ACC112 (cell line): Measurements from ENCODE around the gene PRKAR1A.

Source experiments
- H2AFZ ChIP-seq: fragments of 200-600 bp; sonication (generic); one replicate; pipeline ENCODE4 v1.6.0; 2017; ENCODE audit warnings: antibody characterized with exemption, low read length; ENCODE audit not compliant: unreplicated experiment
- H3K27ac ChIP-seq: fragments of 200-600 bp; sonication (generic); 2 replicates; pipeline ENCODE4 v1.5.1; 2014; ENCODE audit warnings: low read depth, mild to moderate bottlenecking, antibody characterized with exemption, low read length, moderate library complexity
- H3K27me3 ChIP-seq: fragments of 200-600 bp; sonication (generic); 2 replicates; pipeline ENCODE4 v1.6.1; 2014; ENCODE audit warnings: mild to moderate bottlenecking, antibody characterized with exemption, low read length, moderate library complexity, mixed read lengths; ENCODE audit not compliant: insufficient read depth
- H3K36me3 ChIP-seq: fragments of 200-600 bp; sonication (generic); 2 replicates; pipeline ENCODE4 v1.6.1; 2016; ENCODE audit warnings: mild to moderate bottlenecking, antibody characterized with exemption, low read length, moderate library complexity, mixed read lengths; ENCODE audit not compliant: insufficient read depth
- H3K4me1 ChIP-seq: fragments of 200-600 bp; sonication (generic); one replicate; pipeline ENCODE4 v1.6.1; 2016; ENCODE audit warnings: low read length, mixed read lengths; ENCODE audit not compliant: insufficient read depth, unreplicated experiment, control insufficient read depth
- H3K4me3 ChIP-seq: fragments of 200-600 bp; sonication (generic); 2 replicates; pipeline ENCODE4 v1.5.1; 2014; ENCODE audit warnings: mild to moderate bottlenecking, low read depth, low read length
- H3K79me2 ChIP-seq: fragments of 200-600 bp; sonication (generic); one replicate; pipeline ENCODE4 v1.6.0; 2016; ENCODE audit warnings: low read length; ENCODE audit not compliant: control insufficient read depth, unreplicated experiment, insufficient read depth

PRKAR1A gene

GRCh38 chr17:68512247-68512959 lies at the start of gene PRKAR1A:
TSS of gene PRKAR1A (plus strand) at chr17:68512430. CDS start at chr17:68515400, 2,970 bp downstream.
- Histone ChIP-seq H3K27me3 (no peaks in the 10 kb centered on the region), H3K4me1 (peaks cover 39% of the 10 kb centered on the region), H3K4me3 (peak within 1 kb of the TSS; percentile 93), H3K27ac (peak within 1 kb of the TSS; percentile 94), H2AFZ (peak within 1 kb of the TSS; percentile 48), H3K36me3 (peaks cover 17% of the 10 kb centered on the region), H3K79me2 (peaks cover 49% of the 10 kb centered on the region)

GRCh38 chr17:68463211-68464019 lies 48.8 kb upstream of the PRKAR1A start:
- no peaks in the 10 kb centered on the region for H3K79me2 ChIP-seq
- no peak overlapping the region for H3K4me3 ChIP-seq
- H3K27ac ChIP-seq = no peak overlapping the region
- no peak overlapping the region for H2AFZ ChIP-seq
- H3K4me1 ChIP-seq = peaks cover 2% of the 10 kb centered on the region
- H3K36me3 ChIP-seq = no peaks in the 10 kb centered on the region
- no peaks in the 10 kb centered on the region for H3K27me3 ChIP-seq

DNA sequence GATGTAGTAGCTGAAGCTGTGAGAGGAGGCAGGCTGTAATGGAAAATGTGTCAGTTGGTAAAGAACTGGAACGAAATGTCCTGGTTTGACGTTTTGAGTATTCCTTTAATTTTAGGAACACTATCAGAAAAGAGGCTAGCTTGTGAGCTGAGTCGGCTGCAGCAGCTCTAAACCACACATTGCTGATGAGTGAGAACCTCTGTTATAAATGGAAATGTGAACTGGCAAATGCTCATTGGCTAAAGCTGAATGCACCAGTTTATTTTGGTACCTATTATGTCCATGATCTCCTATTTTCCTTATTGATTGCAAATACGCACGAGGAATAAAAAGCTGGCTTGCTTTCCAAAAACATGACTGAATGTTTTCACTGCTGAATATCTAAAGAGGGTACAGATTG lies 43.9 kb upstream of the PRKAR1A start:
- no peaks in the 10 kb centered on the region for H3K4me1 ChIP-seq
- H3K4me3 ChIP-seq = no peak overlapping the region

DNA sequence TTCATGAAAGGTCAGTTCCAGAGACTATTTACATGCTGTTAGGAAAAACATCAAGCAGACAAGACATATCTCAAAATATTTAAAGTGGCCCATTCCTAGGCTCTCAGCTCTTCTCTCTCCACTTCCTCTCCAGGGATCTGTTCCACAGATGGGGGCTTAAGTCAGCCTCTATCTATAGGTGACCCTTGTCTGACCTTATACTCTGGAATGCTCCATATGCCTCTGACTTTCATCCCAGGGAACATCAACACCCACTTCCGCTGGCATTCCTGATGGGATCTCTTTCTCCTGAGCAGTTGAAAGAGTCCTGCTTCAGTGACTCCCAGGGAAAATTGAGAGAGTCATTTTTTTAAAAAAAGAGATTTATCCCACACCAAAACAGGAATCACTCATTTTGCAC lies 43.4 kb upstream of the PRKAR1A start:
- no peaks in the 10 kb centered on the region; the same call in none of the 2 replicates for H3K27me3 ChIP-seq
- H3K4me3 ChIP-seq = no peak overlapping the region
- no peak overlapping the region for H2AFZ ChIP-seq
- H3K36me3 ChIP-seq = no peaks in the 10 kb centered on the region
- no peaks in the 10 kb centered on the region for H3K4me1 ChIP-seq
- no peaks in the 10 kb centered on the region for H3K79me2 ChIP-seq
- no peak overlapping the region for H3K27ac ChIP-seq

More for the DNA sequence above, 43.9 kb upstream of the PRKAR1A start:
- Histone ChIP-seq H3K27ac (no peak overlapping the region), H3K27me3 (no peaks in the 10 kb centered on the region; the same call in none of the 2 replicates), H2AFZ (no peak overlapping the region), H3K79me2 (no peaks in the 10 kb centered on the region), H3K36me3 (no peaks in the 10 kb centered on the region)

DNA sequence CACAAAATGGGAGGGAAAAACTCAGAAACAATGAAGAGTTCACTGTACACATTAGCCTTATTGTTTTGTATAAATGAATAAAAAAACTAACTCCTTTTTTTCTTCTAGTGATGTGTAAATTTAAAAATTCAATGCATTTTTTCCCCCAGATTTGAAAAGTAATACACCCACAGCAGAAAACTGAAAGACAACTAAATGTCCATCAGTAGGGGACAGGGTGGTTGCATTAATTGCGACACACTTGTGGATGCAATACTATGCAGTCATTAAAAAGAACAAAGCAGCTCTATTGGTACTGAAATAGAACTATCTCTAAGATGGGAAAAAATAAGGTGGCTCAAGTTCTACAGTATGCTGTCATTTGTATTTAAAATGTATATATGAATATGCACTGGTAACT lies 41.3 kb upstream of the PRKAR1A start:
- Histone ChIP-seq H3K27me3 (no peaks in the 10 kb centered on the region; the same call in none of the 2 replicates), H3K27ac (no peak overlapping the region), H3K36me3 (no peaks in the 10 kb centered on the region), H3K4me1 (no peaks in the 10 kb centered on the region), H3K4me3 (no peak overlapping the region), H3K79me2 (no peaks in the 10 kb centered on the region), H2AFZ (no peak overlapping the region)

- Histone ChIP-seq H3K4me1 (no peaks in the 10 kb centered on the region), H3K36me3 (no peaks in the 10 kb centered on the region), H3K27ac (no peak overlapping the region), H3K27me3 (peaks cover 35% of the 10 kb centered on the region), H3K4me3 (no peak overlapping the region), H3K79me2 (no peaks in the 10 kb centered on the region), H2AFZ (no peak overlapping the region)
Observed at GRCh38 chr17:68480885-68481284, 31.3 kb upstream of the PRKAR1A start.

DNA sequence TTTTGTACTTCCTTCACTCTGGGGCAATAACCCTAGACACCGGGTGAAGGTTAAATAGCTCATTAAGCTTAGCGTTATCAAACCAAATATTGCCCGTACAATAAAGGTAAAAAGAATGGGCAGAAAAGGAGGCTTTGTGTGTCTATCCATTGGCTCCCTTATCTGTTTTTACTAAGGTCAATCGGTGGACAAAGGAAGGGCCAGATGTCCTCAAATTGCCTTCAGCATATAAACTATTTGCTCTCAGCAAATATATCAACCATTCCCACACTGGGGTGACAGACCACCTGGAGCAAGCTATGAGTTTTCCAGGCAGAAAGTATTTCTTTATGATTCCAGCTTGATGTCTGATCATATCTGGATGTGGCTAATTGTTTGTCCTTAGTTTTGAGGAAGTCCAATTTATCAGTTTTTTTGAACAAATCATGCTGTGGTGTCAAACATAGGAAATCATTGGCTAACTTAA lies 29.6 kb upstream of the PRKAR1A start:
- H3K27me3 ChIP-seq = peaks cover 37% of the 10 kb centered on the region
- no peaks in the 10 kb centered on the region for H3K36me3 ChIP-seq
- H3K79me2 ChIP-seq = no peaks in the 10 kb centered on the region
- H3K27ac ChIP-seq = no peak overlapping the region
- H2AFZ ChIP-seq = no peak overlapping the region
- H3K4me1 ChIP-seq = no peaks in the 10 kb centered on the region
- no peak overlapping the region for H3K4me3 ChIP-seq

- Histone ChIP-seq H3K79me2 (no peaks in the 10 kb centered on the region), H2AFZ (no peak overlapping the region), H3K4me1 (no peaks in the 10 kb centered on the region), H3K4me3 (no peak overlapping the region), H3K27me3 (peaks cover 37% of the 10 kb centered on the region), H3K27ac (no peak overlapping the region), H3K36me3 (no peaks in the 10 kb centered on the region)
Observed at GRCh38 chr17:68484458-68484857, 27.8 kb upstream of the PRKAR1A start.

- no peaks in the 10 kb centered on the region for H3K36me3 ChIP-seq
- H3K27me3 ChIP-seq = peaks cover 12% of the 10 kb centered on the region
- no peaks in the 10 kb centered on the region for H3K79me2 ChIP-seq
- no peak overlapping the region for H3K27ac ChIP-seq
- peak overlapping the region; percentile 5 for H2AFZ ChIP-seq
- H3K4me3 ChIP-seq = no peak overlapping the region
- H3K4me1 ChIP-seq = peaks cover 6% of the 10 kb centered on the region
Observed at GRCh38 chr17:68489919-68490318, 22.3 kb upstream of the PRKAR1A start.

DNA sequence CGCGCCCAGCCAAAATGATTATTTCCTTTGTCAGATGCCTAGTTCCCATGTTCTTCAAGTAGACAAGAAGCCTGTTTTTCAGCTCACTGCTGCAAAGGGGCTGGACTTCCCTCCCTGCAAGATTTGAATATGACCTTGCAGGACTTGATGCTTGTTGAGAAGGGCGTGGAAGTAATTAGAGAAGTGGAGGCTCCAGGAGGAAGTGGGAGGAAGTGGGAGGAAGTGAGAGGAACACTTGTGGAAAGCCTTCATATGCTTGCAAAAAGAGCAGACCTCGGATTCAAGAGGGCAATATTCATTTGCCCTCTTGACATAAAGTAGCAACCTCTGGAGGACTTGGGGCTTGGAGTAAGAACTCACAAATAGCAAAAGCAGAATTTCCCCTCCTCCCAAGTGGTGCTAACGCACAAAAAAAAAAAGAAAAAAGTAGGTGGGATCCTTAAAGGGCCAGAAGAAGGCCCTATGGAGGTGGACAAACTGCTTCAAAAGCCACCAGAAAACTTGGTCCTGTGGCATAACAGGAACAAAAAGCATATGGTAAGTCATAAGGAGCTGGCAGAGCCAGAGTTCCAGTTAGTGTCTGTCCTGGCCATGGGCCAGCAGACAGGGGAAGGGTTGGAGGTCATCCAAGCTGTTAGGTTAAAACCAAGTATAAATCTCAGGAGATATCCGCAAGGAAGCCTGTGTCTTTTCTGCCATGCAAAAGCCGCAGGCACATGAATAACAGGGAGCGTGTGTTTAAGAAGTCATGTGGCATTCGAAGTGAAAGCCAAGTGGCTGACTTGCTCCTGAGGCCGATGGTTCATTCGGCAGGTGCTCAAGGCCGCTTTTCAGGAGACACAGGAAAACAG lies 20.6 kb upstream of the PRKAR1A start:
- no peak overlapping the region for H3K4me3 ChIP-seq
- no peak overlapping the region for H3K27ac ChIP-seq
- H3K36me3 ChIP-seq = no peaks in the 10 kb centered on the region
- peaks cover 6% of the 10 kb centered on the region for H3K4me1 ChIP-seq
- H3K27me3 ChIP-seq = no peaks in the 10 kb centered on the region
- H2AFZ ChIP-seq = no peak overlapping the region
- no peaks in the 10 kb centered on the region for H3K79me2 ChIP-seq
